Measurements from ENCODE around the gene PISD. TPM values are rescaled to one million over a fixed set of nuclear protein-coding genes. Genes with fewer than 3 reads are reported as not detected.

PISD gene
- total and polyA plus RNA-seq, 10 donors: 27.6 to 108 (median 65.0) TPM

DNA sequence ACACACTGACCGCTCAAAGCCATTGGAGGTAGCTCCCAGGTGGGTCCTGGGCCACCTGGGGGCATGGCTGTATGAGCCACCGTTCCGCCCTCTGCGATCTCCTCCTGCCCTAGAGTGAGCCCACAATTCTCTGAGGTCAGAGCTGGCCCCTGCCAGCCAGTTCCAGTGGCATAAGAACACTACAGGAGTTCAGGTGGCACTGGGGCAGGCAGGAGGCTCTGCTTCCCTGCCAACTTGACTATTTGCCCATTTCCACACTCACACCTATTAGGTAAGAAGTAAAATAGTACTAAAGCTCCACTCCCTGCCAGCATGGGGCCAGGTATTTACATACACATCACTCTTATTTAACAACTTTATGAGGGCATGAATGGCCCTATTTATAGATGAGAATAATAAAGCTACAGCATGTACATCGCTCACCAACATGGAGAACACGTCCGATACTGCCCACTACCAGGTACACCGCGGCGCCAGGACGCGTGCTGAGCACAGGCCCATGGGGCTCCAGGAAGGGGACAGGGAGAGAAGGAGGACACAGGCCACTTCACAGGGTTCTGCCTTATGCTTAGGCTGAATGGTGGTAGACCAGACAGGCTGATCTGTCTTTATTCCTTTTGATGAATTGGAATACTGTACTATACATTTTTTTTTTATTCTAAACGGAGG, 26.2 kb downstream of the PISD start:
- Histone ChIP-seq H3K27me3 (replicated peaks in 1 of 7) (no peaks in the 10 kb centered on the region), H3K36me3 (peaks cover 0 to 19% (median 0%) of the 10 kb centered on the region in 6 donors), H3K27ac (peak overlapping the region in 4 of 8 donors; percentile 19 to 97 (median 62)), H3K9me3 (no peaks in the 10 kb centered on the region), H3K4me1 (peaks cover 29 to 100% (median 66%) of the 10 kb centered on the region in 6 donors), H3K4me3 (no peak overlapping the region)
- intact Hi-C loops (cut with DNase I; ENCODE audit: low total_unique reads): loop anchor here (10.0 kb wide), 2 partner anchors 141 to 291 kb away; partner anchors contain the start of genes PATZ1 and SFI1
- DNase-seq: no peak
- TF ChIP-seq POLR2A (IDR thresholded peaks at IDR 0.05): no peak
- TF ChIP-seq, protein P1, sequence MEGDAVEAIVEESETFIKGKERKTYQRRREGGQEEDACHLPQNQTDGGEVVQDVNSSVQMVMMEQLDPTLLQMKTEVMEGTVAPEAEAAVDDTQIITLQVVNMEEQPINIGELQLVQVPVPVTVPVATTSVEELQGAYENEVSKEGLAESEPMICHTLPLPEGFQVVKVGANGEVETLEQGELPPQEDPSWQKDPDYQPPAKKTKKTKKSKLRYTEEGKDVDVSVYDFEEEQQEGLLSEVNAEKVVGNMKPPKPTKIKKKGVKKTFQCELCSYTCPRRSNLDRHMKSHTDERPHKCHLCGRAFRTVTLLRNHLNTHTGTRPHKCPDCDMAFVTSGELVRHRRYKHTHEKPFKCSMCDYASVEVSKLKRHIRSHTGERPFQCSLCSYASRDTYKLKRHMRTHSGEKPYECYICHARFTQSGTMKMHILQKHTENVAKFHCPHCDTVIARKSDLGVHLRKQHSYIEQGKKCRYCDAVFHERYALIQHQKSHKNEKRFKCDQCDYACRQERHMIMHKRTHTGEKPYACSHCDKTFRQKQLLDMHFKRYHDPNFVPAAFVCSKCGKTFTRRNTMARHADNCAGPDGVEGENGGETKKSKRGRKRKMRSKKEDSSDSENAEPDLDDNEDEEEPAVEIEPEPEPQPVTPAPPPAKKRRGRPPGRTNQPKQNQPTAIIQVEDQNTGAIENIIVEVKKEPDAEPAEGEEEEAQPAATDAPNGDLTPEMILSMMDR (IDR thresholded peaks at IDR 0.05 in 8 of 11, conservative IDR thresholded peaks at IDR 0.05 in 3 of 11): no peak
- TF ChIP-seq POLR2AphosphoS5 (IDR thresholded peaks at IDR 0.05): no peak
- WGBS, 5 donors: 91 to 98% (median 95%) methylated on average over 13 of the region's 13 CpGs

DNA sequence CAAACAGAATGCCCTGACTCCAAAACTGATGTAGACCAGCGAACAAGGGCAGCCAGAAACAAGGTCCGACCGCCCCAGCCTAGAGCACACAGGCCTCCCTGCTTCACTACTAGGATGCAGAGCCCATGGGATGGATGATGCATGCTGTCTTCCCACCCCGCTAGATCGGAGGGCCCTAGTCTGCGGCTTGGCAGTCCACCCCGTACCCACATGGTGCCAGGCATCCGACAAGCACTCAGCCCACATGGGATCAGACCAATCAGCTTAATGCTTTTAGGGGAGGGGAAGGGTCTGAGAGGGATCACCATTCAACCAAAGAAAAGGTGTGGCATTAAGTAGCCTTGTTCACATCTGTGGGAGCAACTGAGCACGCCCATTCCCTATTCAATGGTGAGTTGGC, 30.6 kb downstream of the PISD start:
- Histone ChIP-seq H3K4me3 (peak overlapping the region in 4 of 8 donors; percentile 62 to 78 (median 72)), H3K36me3 (peaks cover 0 to 53% (median 0%) of the 10 kb centered on the region in 6 donors), H3K27ac (peak overlapping the region; percentile 86 to 97 (median 94)), H3K4me1 (peaks cover 42 to 100% (median 72%) of the 10 kb centered on the region in 6 donors), H3K9me3 (no peaks in the 10 kb centered on the region), H3K27me3 (replicated peaks in 1 of 7) (no peaks in the 10 kb centered on the region)
- 69 to 86% (median 84%) methylated on average over 8 to 9 of the region's 9 CpGs for WGBS, 5 donors
- TF ChIP-seq POLR2A (IDR thresholded peaks at IDR 0.05) (no peak), POLR2AphosphoS5 (IDR thresholded peaks at IDR 0.05) (no peak)
- TF ChIP-seq, protein P1 (IDR thresholded peaks at IDR 0.05 in 8 of 11, conservative IDR thresholded peaks at IDR 0.05 in 3 of 11): no peak
- peak; percentile 78 for DNase-seq
- intact Hi-C loops (cut with DNase I; ENCODE audit: low total_unique reads): loop anchor here (10.0 kb wide), 2 partner anchors 137 to 287 kb away; partner anchors contain the start of genes PATZ1 and SFI1

DNA sequence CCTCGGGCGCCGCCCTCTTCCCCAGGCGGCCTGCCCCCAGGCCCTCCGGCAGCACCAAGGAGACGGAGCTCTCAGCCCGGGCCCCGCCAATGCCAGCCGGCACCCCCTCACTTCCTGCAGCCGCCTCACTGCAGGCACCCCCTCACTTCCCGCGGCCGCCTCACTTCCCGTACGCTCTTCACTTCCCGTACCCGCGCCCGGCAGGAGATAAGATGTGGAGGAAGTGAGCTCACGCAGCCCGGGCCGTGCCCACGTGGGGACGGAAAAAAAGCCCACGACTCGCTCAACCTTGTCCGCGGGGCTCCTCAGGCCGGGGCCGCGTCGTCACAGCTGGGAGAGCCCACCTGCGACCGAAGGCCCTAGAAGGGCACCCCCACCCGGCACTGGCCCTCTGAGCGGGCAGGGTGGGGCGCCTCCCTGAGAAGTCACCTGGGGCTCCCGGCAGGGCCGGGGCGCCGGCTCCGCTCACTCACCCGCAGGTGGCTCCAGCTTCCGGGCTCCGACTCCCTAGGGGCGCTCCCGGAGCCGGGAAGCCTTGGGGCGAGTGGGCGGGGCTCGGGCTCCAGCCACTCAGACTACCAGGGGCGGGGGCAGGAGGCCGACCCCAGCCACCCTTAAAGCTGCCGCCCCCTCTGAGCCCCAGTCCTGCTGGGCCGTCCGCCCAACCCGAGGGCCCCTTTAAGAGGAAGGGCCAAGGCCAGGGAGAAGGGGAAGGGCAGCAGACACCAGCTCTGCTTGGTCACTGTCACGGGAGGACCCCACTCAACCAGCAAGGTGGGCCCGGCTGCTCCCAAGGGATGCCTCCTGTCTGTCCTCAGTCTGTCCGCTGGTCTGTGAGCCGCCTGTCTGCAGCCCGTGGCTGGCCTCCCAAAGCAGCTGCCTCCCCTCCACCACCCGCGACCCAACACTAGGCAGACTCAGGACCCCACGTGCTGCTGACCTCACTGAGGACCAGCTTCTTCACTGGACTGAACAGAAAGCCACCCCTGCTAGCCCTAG, 31.4 kb downstream of the PISD start:
- no peaks in the 10 kb centered on the region for H3K27me3 ChIP-seq (replicated peaks in 1 of 7)
- H3K27ac ChIP-seq: peak overlapping the region; percentile 86 to 97 (median 94)
- H3K9me3 ChIP-seq: no peaks in the 10 kb centered on the region
- peak; percentile 98 for DNase-seq
- 1 to 3% (median 3%) methylated on average over 22 to 65 of the region's 65 CpGs for WGBS, 5 donors
- peaks cover 0 to 61% (median under 1%) of the 10 kb centered on the region in 6 donors for H3K36me3 ChIP-seq
- H3K4me3 ChIP-seq: peak overlapping the region; percentile 34 to 78 (median 67)
- H3K4me1 ChIP-seq: peaks cover 42 to 100% (median 77%) of the 10 kb centered on the region in 6 donors
- TF ChIP-seq POLR2A (IDR thresholded peaks at IDR 0.05): peak in 1 of 3 donors; percentile 40
- peak; percentile 93 to 96 (median 94) for TF ChIP-seq POLR2AphosphoS5 (IDR thresholded peaks at IDR 0.05)
- TF ChIP-seq, protein P1 (IDR thresholded peaks at IDR 0.05 in 8 of 11, conservative IDR thresholded peaks at IDR 0.05 in 3 of 11): peak in 4 of 11 experiments; percentile 8 to 25 (median 19)
- intact Hi-C loops (cut with DNase I; ENCODE audit: low total_unique reads): loop anchor here (10.0 kb wide), 2 partner anchors 136 to 286 kb away; partner anchors contain the start of genes PATZ1 and SFI1
